ENCODE data around the gene ANGPTL2.

ANGPTL2 gene

GRCh38 chr9:127045148-127045547 is 77.3 kb downstream of the ANGPTL2 start:
- DNase-seq (ENCODE audit: insufficient read length): no peak
- TF ChIP-seq TAF1 (IDR thresholded peaks at IDR 0.05; ENCODE audit: borderline replicate concordance, low read depth, low read length) (no peak), POLR2A (IDR thresholded peaks at IDR 0.05; ENCODE audit: low read depth, low read length) (no peak), POLR2AphosphoS5 (IDR thresholded peaks at IDR 0.05; ENCODE audit: low read depth, low read length) (no peak)
- no peak for FAIRE-seq

GRCh38 chr9:127039492-127039891 is 82.9 kb downstream of the ANGPTL2 start:
- TF ChIP-seq POLR2A (IDR thresholded peaks at IDR 0.05; ENCODE audit: low read depth, low read length) (no peak), TAF1 (IDR thresholded peaks at IDR 0.05; ENCODE audit: borderline replicate concordance, low read depth, low read length) (no peak), POLR2AphosphoS5 (IDR thresholded peaks at IDR 0.05; ENCODE audit: low read depth, low read length) (no peak)
- no peak for FAIRE-seq

GRCh38 chr9:127038531-127038930 is 83.9 kb downstream of the ANGPTL2 start:
- FAIRE-seq (no peak), DNase-seq (ENCODE audit: insufficient read length) (no peak)
- no peak for TF ChIP-seq POLR2AphosphoS5 (IDR thresholded peaks at IDR 0.05; ENCODE audit: low read depth, low read length)
- TF ChIP-seq TAF1 (IDR thresholded peaks at IDR 0.05; ENCODE audit: borderline replicate concordance, low read depth, low read length): no peak
- TF ChIP-seq POLR2A (IDR thresholded peaks at IDR 0.05; ENCODE audit: low read depth, low read length): no peak

More at GRCh38 chr9:127039492-127039891, 82.9 kb downstream of the ANGPTL2 start:
- no peak for DNase-seq (ENCODE audit: insufficient read length)

All from GM12892 (cell line).